Stomach (tissue), 9 donors: Measurements from ENCODE around the gene GTPBP4. TPM values are rescaled to one million over a fixed set of nuclear protein-coding genes. Genes with fewer than 3 reads are reported as not detected.
"Not testable (repeated sequence)": the region's sequence is repeated elsewhere in the genome, so short reads cannot be mapped to it uniquely, and the experiment has no call there.

Source experiments
- DNase-seq, 2 donors: peaks; one replicate each; pipeline versions ENCODE4 v3.0.0 to v3.0.0-alpha.2; 2013 to 2019
- H3K27ac ChIP-seq, 5 donors: fragments of 200-600 bp in 4 of 5; sonication (generic) in 4 of 5; one replicate each; pipeline ENCODE4 v1.5.1; 2013 to 2019; ENCODE audit warnings: mild to moderate bottlenecking in 1 of 5, moderate library complexity in 1 of 5
- H3K27me3 ChIP-seq, 3 donors: fragments of 200-600 bp; sonication (generic); one replicate each; pipeline ENCODE4 v1.5.1; 2017 to 2019; ENCODE audit warnings: mixed run types in 1 of 3
- H3K36me3 ChIP-seq, 4 donors: fragments of 200-600 bp; sonication (generic); 1 replicate in 3 of 4; 2 replicates in 1 of 4; pipeline ENCODE4 v1.5.1; 2016 to 2019
- H3K4me1 ChIP-seq, 4 donors: fragments of 200-600 bp; sonication (generic); one replicate each; pipeline ENCODE4 v1.5.1; 2016 to 2019
- H3K4me3 ChIP-seq, 4 donors: fragments of 200-600 bp; sonication (generic) in 3 of 4; one replicate each; pipeline ENCODE4 v1.5.1; 2016 to 2019; ENCODE audit warnings: mild to moderate bottlenecking in 1 of 4
- H3K9me3 ChIP-seq, 4 donors: fragments of 200-600 bp; sonication (generic); one replicate each; pipeline ENCODE4 v1.5.1; 2016 to 2019
- EP300 ChIP-seq: sonication (generic); formaldehyde crosslinking; IDR thresholded peaks from one replicate; pipeline ENCODE4 v1.6.1; 2017; ENCODE audit warnings: antibody characterized with exemption
- POLR2A ChIP-seq, 4 donors: fragments of 450-650 bp; IDR thresholded peaks; one replicate each; pipeline ENCODE4 v1.6.1; 2016; ENCODE audit warnings: antibody characterized with exemption in 4 of 4, control low read depth in 2 of 4, mild to moderate bottlenecking in 1 of 4, moderate library complexity in 1 of 4
- POLR2AphosphoS5 ChIP-seq, 3 donors: sonication (generic); formaldehyde crosslinking; IDR thresholded peaks; one replicate each; pipeline ENCODE4 v1.6.1; 2016; ENCODE audit warnings: antibody characterized with exemption in 3 of 3
- WGBS, 5 donors: extraction: QIAGEN DNeasy Blood & Tissue Kit in 3 of 5; methylation state at CpG; one replicate each; pipeline versions ENCODE4 v1.1.5 to v1.1.7; 2013 to 2018; 5-methylcytosine and 5-hydroxymethylcytosine counted together
- intact Hi-C: fragments of 100-400 bp; cut with DNase I; formaldehyde crosslinking; loops from one replicate; pipeline ENCODE4 v1.15.1; 2023; ENCODE audit warnings: low total_unique reads
- polyA plus RNA-seq, 3 donors: library from polyadenylated mRNA; stranded (reverse); fragments of 200-250 nt; gene quantifications; one replicate each; pipeline ENCODE4 v1.2.3, GENCODE V29; 2013
- total RNA-seq, 5 donors: library from RNA; depleted of rRNA; stranded (reverse); fragments of >200 nt; gene quantifications; one replicate each; pipeline versions ENCODE4 v1.1.0 to v1.2.3, GENCODE V29; 2014 to 2016
- TF ChIP-seq, protein P1 (sequence below), 7 experiments: fragments of 450-650 bp in 4 of 7; fragments of 200-600 bp in 3 of 7; sonication (generic) in 3 of 7; IDR thresholded peaks; one replicate each; pipeline ENCODE4 v1.5.1; 2016 to 2019; ENCODE audit warnings: antibody characterized with exemption in 7 of 7, control low read depth in 2 of 7, mild to moderate bottlenecking in 1 of 7
- donor health status: healthy with polysubstance abuse.
- donor health status: Bipolar disorder and iron deficiency.
- donor health status: healthy.

Gene GTPBP4
- total and polyA plus RNA-seq, 8 donors = 8.8 to 61.7 (median 16.8) TPM

DNA sequence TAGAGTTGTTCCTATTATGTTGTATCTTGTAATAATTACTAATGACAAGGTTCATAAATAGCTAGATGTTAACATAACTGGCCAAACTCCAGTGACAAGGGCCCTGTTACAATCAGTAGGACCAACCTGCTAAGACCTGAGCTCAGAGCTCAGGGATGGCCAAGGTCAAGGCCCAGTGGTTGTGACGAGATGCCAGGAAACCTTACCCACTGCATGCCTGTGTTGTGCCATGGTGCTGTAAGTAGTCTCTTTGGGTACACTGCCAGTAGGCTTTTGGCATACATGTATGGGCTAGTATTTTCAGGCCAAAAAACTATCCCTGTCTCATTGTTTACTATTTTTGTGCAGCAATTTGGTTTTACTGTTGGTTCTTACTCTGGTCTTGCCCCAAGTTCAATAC lies 45.4 kb downstream of the GTPBP4 start:
- intact Hi-C loops = no loop called here
- no peak for DNase-seq
- 76 to 85% (median 83%) methylated on average over 1 of the region's 1 CpG for WGBS, 5 donors
- Histone ChIP-seq H3K9me3 (no peaks in the 10 kb centered on the region), H3K27me3 (no peaks in the 10 kb centered on the region), H3K4me3 (no peak overlapping the region), H3K36me3 (peaks cover 0 to 24% (median 14%) of the 10 kb centered on the region in 4 donors), H3K27ac (no peak overlapping the region), H3K4me1 (peaks cover 0 to 3% (median 0%) of the 10 kb centered on the region in 4 donors)
- TF ChIP-seq, protein P1, sequence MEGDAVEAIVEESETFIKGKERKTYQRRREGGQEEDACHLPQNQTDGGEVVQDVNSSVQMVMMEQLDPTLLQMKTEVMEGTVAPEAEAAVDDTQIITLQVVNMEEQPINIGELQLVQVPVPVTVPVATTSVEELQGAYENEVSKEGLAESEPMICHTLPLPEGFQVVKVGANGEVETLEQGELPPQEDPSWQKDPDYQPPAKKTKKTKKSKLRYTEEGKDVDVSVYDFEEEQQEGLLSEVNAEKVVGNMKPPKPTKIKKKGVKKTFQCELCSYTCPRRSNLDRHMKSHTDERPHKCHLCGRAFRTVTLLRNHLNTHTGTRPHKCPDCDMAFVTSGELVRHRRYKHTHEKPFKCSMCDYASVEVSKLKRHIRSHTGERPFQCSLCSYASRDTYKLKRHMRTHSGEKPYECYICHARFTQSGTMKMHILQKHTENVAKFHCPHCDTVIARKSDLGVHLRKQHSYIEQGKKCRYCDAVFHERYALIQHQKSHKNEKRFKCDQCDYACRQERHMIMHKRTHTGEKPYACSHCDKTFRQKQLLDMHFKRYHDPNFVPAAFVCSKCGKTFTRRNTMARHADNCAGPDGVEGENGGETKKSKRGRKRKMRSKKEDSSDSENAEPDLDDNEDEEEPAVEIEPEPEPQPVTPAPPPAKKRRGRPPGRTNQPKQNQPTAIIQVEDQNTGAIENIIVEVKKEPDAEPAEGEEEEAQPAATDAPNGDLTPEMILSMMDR (IDR thresholded peaks at IDR 0.05) = no peak
- TF ChIP-seq POLR2AphosphoS5 (IDR thresholded peaks at IDR 0.05) (no peak), EP300 (no peak), POLR2A (IDR thresholded peaks at IDR 0.05) (no peak)

DNA sequence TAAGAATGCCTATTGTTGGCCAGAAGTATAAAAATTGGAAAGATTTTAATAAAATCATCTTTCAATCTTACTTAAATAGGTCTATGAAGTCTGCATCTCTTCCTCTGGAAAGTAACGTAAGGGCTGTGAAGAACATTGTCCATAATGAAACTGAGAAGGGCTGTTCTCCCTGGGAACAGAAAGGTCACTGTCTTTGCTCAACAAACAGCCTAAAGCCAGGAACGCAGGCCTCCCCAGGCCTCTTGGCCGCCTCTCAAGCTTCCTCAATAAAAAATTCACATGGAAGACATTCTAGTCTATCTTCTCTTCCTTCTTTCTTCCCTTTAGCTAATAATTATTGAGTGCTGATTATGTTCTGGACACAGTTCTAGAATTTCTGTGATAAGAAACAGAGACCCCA lies 46.5 kb downstream of the GTPBP4 start:
- Histone ChIP-seq H3K27me3 (no peaks in the 10 kb centered on the region), H3K27ac (no peak overlapping the region), H3K4me3 (no peak overlapping the region), H3K4me1 (peaks cover 0 to 3% (median 0%) of the 10 kb centered on the region in 4 donors), H3K9me3 (no peaks in the 10 kb centered on the region), H3K36me3 (peaks cover 0 to 34% (median 25%) of the 10 kb centered on the region in 4 donors)
- 80 to 90% (median 89%) methylated on average over 3 of the region's 3 CpGs for WGBS, 5 donors
- no peak for DNase-seq
- intact Hi-C loops = no loop called here
- no peak for TF ChIP-seq EP300

DNA sequence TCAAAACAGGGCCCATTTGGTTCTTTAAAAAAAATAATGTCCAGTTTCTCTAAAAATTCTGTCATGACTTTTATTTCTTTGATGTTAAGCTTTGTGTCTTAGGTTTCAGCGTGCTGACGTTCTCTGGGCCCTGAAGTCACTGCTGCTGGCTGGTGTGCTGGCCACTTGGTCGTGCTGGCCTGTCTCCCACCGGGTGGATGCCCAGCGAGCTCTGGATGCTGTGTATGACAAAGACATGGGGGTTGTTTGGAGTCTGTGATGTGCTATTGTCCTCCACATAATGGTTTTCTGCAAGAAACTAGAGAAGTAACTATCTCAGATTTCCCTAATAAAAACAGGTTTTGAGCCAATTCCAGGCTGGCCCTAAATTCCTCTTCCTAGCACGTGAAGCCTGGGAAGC lies 47.0 kb downstream of the GTPBP4 start:
- H3K4me1 ChIP-seq = peaks cover 0 to 3% (median 0%) of the 10 kb centered on the region in 4 donors
- no peak for TF ChIP-seq POLR2AphosphoS5 (IDR thresholded peaks at IDR 0.05)
- no peak for TF ChIP-seq EP300
- TF ChIP-seq, protein P1 (IDR thresholded peaks at IDR 0.05) = no peak
- TF ChIP-seq POLR2A (IDR thresholded peaks at IDR 0.05) = no peak
- DNase-seq = no peak
- H3K27ac ChIP-seq = no peak overlapping the region
- 77 to 93% (median 86%) methylated on average over 6 of the region's 6 CpGs for WGBS, 5 donors
- H3K4me3 ChIP-seq = no peak overlapping the region
- no peaks in the 10 kb centered on the region for H3K9me3 ChIP-seq
- intact Hi-C loops = no loop called here
- peaks cover 2 to 39% (median 29%) of the 10 kb centered on the region in 4 donors for H3K36me3 ChIP-seq
- H3K27me3 ChIP-seq = no peaks in the 10 kb centered on the region

DNA sequence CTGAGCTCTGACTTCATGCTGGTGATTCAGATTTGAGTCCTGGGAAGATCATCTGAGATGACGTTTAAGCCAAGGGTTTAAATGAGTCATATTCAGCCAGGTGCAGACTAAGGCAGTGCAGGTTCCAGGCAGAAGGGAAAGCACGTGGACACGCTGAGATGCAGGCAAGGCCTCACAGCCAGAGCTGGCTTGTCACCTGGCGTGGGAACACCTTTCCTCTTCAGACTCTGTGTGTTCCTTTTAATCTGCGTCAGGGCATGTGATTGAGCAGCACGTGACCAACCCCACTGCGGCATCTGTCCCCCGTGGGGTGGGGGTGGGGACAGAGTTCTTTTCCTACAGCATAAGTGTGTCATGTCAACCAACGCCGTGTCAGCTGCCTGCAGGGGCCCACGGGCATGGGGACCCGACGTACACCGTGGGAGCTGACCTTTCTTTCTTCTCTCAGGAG lies 48.1 kb downstream of the GTPBP4 start:
- H3K4me3 ChIP-seq = no peak overlapping the region
- no peak for TF ChIP-seq POLR2A (IDR thresholded peaks at IDR 0.05)
- TF ChIP-seq EP300 = no peak
- TF ChIP-seq POLR2AphosphoS5 (IDR thresholded peaks at IDR 0.05) = peak in 1 of 3 donors; percentile 9
- TF ChIP-seq, protein P1 (IDR thresholded peaks at IDR 0.05) = no peak
- H3K27ac ChIP-seq = no peak overlapping the region
- DNase-seq = no peak
- no peaks in the 10 kb centered on the region for H3K27me3 ChIP-seq
- 46 to 66% (median 48%) methylated on average over 14 of the region's 14 CpGs for WGBS, 5 donors
- H3K36me3 ChIP-seq = peaks cover 14 to 50% (median 40%) of the 10 kb centered on the region in 4 donors
- H3K9me3 ChIP-seq = no peaks in the 10 kb centered on the region
- intact Hi-C loops = no loop called here
- H3K4me1 ChIP-seq = peaks cover 0 to 3% (median 0%) of the 10 kb centered on the region in 4 donors

DNA sequence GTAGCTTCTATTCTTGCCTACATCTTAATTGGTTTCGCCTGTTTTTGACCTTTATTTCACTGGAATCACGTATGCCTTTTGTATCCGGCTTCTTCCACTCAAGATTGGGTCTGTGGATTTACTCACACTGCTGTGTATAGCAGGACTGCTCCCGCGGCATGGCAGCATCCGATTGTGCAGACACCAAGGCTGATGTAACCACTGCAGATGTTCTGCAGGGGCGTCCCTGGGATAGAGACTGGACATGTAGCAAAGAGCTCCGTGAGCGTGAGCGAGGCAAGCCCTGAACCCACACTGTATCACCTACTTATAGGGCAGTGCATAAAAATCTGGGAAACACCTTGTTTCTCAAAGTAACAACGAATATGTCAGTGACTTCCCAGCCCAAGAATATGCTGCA lies 48.9 kb downstream of the GTPBP4 start:
- H3K36me3 ChIP-seq = peaks cover 16 to 58% (median 48%) of the 10 kb centered on the region in 4 donors
- no peaks in the 10 kb centered on the region for H3K27me3 ChIP-seq
- H3K4me1 ChIP-seq = peaks cover 0 to 3% (median 0%) of the 10 kb centered on the region in 4 donors
- no peak overlapping the region for H3K27ac ChIP-seq
- DNase-seq = no peak
- WGBS, 5 donors = 80 to 93% (median 88%) methylated on average over 11 of the region's 11 CpGs
- H3K4me3 ChIP-seq = no peak overlapping the region
- intact Hi-C loops = no loop called here
- H3K9me3 ChIP-seq = no peaks in the 10 kb centered on the region
- TF ChIP-seq POLR2A (IDR thresholded peaks at IDR 0.05) = no peak
- no peak for TF ChIP-seq EP300
- TF ChIP-seq, protein P1 (IDR thresholded peaks at IDR 0.05) = no peak
- TF ChIP-seq POLR2AphosphoS5 (IDR thresholded peaks at IDR 0.05) = no peak

DNA sequence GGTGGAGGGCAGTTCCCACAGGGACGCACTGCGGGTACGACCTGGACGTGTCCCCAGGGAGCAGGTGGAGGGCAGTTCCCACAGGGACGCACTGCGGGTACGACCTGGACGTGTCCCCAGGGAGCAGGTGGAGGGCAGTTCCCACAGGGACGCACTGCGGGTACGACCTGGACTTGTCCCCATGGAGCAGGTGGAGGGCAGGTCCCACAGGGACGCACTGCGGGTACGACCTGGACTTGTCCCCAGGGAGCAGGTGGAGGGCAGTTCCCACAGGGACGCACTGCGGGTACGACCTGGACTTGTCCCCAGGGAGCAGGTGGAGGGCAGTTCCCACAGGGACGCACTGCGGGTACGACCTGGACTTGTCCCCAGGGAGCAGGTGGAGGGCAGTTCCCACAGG lies 50.5 kb downstream of the GTPBP4 start:
- H3K27me3 ChIP-seq, H3K9me3 ChIP-seq, H3K4me3 ChIP-seq, DNase-seq, H3K27ac ChIP-seq, H3K4me1 ChIP-seq, intact Hi-C loops: not testable (repeated sequence)
- 77 to 89% (median 88%) methylated on average over 3 to 11 of the region's 20 CpGs for WGBS, 5 donors
- H3K36me3 ChIP-seq = peaks cover 16 to 74% (median 64%) of the 10 kb centered on the region in 4 donors
